Measurements from ENCODE around the gene FRAS1.
A peak's percentile ranks its signal among the peaks of the same experiment; 100 is the strongest.
"Not testable (repeated sequence)": the region's sequence is repeated elsewhere in the genome, so short reads cannot be mapped to it uniquely, and the experiment has no call there.

Gene FRAS1

DNA sequence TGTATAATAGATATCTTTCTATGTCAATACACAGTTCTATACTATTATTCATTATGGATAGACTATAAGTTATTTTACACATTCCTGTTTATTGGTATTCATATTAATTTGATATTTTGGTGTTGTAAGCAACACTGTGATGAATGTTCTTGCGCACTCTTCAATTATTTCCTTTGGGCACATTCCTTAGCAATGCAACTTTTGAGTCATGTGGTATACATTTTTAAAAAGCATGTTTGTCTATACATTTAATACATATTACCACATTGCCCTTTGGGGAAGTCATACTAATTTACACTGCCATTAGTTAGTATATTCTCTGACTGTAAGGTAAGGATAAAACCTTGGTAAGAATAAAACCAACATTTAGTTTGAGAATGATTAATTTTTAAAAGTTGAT, 21.0 kb downstream of the FRAS1 start:
- Histone ChIP-seq H3K9me3 (ENCODE audit: control insufficient read depth, low read length) (no peaks in the 10 kb centered on the region), H3K27me3 (replicated peaks; ENCODE audit: control insufficient read depth, insufficient read depth, low read length) (no peaks in the 10 kb centered on the region)

GRCh38 chr4:78079726-78080430, 22.8 kb downstream of the FRAS1 start:
- DNase-seq (ENCODE audit: low read depth): no peak
- Histone ChIP-seq H3K4me1 (ENCODE audit: control insufficient read depth, insufficient read depth, low read length) (no peaks in the 10 kb centered on the region), H3K9ac (ENCODE audit: low read length) (no peak overlapping the region), H3K27me3 (replicated peaks; ENCODE audit: control insufficient read depth, insufficient read depth, low read length) (no peaks in the 10 kb centered on the region), H3K4me3 (ENCODE audit: low read length) (no peak overlapping the region), H3K9me3 (ENCODE audit: control insufficient read depth, low read length) (no peaks in the 10 kb centered on the region), H3K36me3 (ENCODE audit: control insufficient read depth, insufficient read depth, low read length, severe bottlenecking) (no peaks in the 10 kb centered on the region)

More for the DNA sequence above, 21.0 kb downstream of the FRAS1 start:
- H3K4me1 ChIP-seq (ENCODE audit: control insufficient read depth, insufficient read depth, low read length): no peaks in the 10 kb centered on the region
- DNase-seq (ENCODE audit: low read depth): no peak
- H3K36me3 ChIP-seq (ENCODE audit: control insufficient read depth, insufficient read depth, low read length, severe bottlenecking): no peaks in the 10 kb centered on the region
- H3K4me3 ChIP-seq (ENCODE audit: low read length): no peak overlapping the region
- H3K9ac ChIP-seq (ENCODE audit: low read length): no peak overlapping the region

DNA sequence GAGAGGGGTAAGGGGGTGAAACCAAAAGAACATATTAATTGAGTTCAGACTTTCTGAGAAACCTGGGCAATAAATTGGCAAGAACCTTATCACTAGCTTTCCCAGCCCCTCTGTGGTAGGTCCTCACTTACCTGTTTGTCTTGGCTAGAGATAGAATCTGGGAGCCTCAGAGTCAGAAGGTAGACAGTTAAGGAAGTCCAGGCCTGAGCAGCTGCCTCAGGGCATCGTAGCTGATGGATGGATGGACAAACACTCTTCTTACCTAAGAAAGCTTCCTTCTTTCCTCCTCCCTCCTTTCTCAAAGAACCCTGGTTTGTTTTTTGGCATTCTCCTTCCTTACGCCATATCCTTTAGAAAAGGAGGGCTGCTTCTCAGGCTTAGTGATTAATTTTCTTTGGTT, 24.4 kb downstream of the FRAS1 start:
- no peaks in the 10 kb centered on the region for H3K36me3 ChIP-seq (ENCODE audit: control insufficient read depth, insufficient read depth, low read length, severe bottlenecking)
- H3K4me1 ChIP-seq (ENCODE audit: control insufficient read depth, insufficient read depth, low read length): no peaks in the 10 kb centered on the region
- DNase-seq (ENCODE audit: low read depth): no peak
- no peak overlapping the region for H3K4me3 ChIP-seq (ENCODE audit: low read length)
- H3K9ac ChIP-seq (ENCODE audit: low read length): no peak overlapping the region
- no peaks in the 10 kb centered on the region for H3K27me3 ChIP-seq (replicated peaks; ENCODE audit: control insufficient read depth, insufficient read depth, low read length)
- H3K9me3 ChIP-seq (ENCODE audit: control insufficient read depth, low read length): no peaks in the 10 kb centered on the region

GRCh38 chr4:78083035-78083434, 25.9 kb downstream of the FRAS1 start:
- no peak overlapping the region for H3K4me3 ChIP-seq (ENCODE audit: low read length)
- no peaks in the 10 kb centered on the region for H3K9me3 ChIP-seq (ENCODE audit: control insufficient read depth, low read length)
- no peak overlapping the region for H3K9ac ChIP-seq (ENCODE audit: low read length)
- no peak for DNase-seq (ENCODE audit: low read depth)
- no peaks in the 10 kb centered on the region for H3K4me1 ChIP-seq (ENCODE audit: control insufficient read depth, insufficient read depth, low read length)
- H3K36me3 ChIP-seq (ENCODE audit: control insufficient read depth, insufficient read depth, low read length, severe bottlenecking): no peaks in the 10 kb centered on the region
- no peaks in the 10 kb centered on the region for H3K27me3 ChIP-seq (replicated peaks; ENCODE audit: control insufficient read depth, insufficient read depth, low read length)

GRCh38 chr4:78091534-78091933, 34.4 kb downstream of the FRAS1 start:
- Histone ChIP-seq H3K4me3 (ENCODE audit: low read length) (no peak overlapping the region), H3K27me3 (replicated peaks; ENCODE audit: control insufficient read depth, insufficient read depth, low read length) (no peaks in the 10 kb centered on the region), H3K9ac (ENCODE audit: low read length) (no peak overlapping the region), H3K4me1 (ENCODE audit: control insufficient read depth, insufficient read depth, low read length) (no peaks in the 10 kb centered on the region), H3K9me3 (ENCODE audit: control insufficient read depth, low read length) (no peaks in the 10 kb centered on the region), H3K36me3 (ENCODE audit: control insufficient read depth, insufficient read depth, low read length, severe bottlenecking) (no peaks in the 10 kb centered on the region)
- DNase-seq (ENCODE audit: low read depth): no peak

DNA sequence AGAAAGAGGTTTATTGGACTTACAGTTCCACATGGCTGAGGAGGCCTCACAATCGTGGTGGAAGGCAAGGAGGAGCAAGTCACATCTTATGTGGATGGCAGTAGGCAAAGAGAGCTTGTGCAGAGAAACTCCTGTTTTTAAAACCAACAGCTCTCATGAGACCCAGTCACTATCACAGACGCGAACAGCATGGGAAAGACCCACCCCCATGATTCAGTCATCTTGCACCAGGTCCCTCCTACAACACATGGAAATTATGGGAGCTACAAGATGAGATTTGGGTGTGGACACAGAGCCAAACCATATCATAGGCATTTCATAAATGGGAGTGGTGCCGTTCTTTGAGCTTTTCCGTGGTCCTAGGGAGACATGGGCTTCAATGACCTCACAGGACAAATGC, 35.2 kb downstream of the FRAS1 start:
- DNase-seq (ENCODE audit: low read depth); H3K9me3 ChIP-seq (ENCODE audit: control insufficient read depth, low read length); H3K9ac ChIP-seq (ENCODE audit: low read length): not testable (repeated sequence)

GRCh38 chr4:78092850-78093249, 35.7 kb downstream of the FRAS1 start:
- Histone ChIP-seq H3K36me3 (ENCODE audit: control insufficient read depth, insufficient read depth, low read length, severe bottlenecking) (no peaks in the 10 kb centered on the region), H3K27me3 (replicated peaks; ENCODE audit: control insufficient read depth, insufficient read depth, low read length) (peaks cover 3% of the 10 kb centered on the region), H3K4me3 (ENCODE audit: low read length) (no peak overlapping the region), H3K9me3 (ENCODE audit: control insufficient read depth, low read length) (no peaks in the 10 kb centered on the region), H3K4me1 (ENCODE audit: control insufficient read depth, insufficient read depth, low read length) (no peaks in the 10 kb centered on the region), H3K9ac (ENCODE audit: low read length) (no peak overlapping the region)
- DNase-seq (ENCODE audit: low read depth): no peak

More for the DNA sequence above, 35.2 kb downstream of the FRAS1 start:
- H3K27me3 ChIP-seq (replicated peaks; ENCODE audit: control insufficient read depth, insufficient read depth, low read length); H3K36me3 ChIP-seq (ENCODE audit: control insufficient read depth, insufficient read depth, low read length, severe bottlenecking); H3K4me3 ChIP-seq (ENCODE audit: low read length); H3K4me1 ChIP-seq (ENCODE audit: control insufficient read depth, insufficient read depth, low read length): not testable (repeated sequence)

DNA sequence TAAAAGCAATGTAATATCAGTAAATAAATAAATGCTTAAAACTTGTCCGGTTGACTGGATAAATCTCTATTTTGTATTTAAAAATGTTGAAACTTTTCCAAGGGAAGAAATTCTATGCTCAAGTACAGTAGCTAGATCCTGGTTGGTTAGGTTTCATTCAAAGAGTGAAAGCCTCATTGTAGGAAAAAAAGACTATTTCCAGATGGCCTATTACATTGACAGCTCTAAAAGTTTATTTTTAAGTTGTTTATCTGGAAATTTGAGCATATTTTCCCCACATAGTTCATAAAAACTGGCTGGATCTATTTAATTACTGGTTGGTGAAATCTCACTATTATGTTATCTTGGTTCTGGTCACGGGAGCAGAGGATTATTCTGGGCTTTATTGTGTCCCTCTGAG, 38.0 kb downstream of the FRAS1 start:
- Histone ChIP-seq H3K4me3 (ENCODE audit: low read length) (no peak overlapping the region), H3K27me3 (replicated peaks; ENCODE audit: control insufficient read depth, insufficient read depth, low read length) (peaks cover 3% of the 10 kb centered on the region), H3K36me3 (ENCODE audit: control insufficient read depth, insufficient read depth, low read length, severe bottlenecking) (no peaks in the 10 kb centered on the region), H3K9me3 (ENCODE audit: control insufficient read depth, low read length) (no peaks in the 10 kb centered on the region), H3K9ac (ENCODE audit: low read length) (no peak overlapping the region), H3K4me1 (ENCODE audit: control insufficient read depth, insufficient read depth, low read length) (peaks cover 8% of the 10 kb centered on the region)
- no peak for DNase-seq (ENCODE audit: low read depth)

DNA sequence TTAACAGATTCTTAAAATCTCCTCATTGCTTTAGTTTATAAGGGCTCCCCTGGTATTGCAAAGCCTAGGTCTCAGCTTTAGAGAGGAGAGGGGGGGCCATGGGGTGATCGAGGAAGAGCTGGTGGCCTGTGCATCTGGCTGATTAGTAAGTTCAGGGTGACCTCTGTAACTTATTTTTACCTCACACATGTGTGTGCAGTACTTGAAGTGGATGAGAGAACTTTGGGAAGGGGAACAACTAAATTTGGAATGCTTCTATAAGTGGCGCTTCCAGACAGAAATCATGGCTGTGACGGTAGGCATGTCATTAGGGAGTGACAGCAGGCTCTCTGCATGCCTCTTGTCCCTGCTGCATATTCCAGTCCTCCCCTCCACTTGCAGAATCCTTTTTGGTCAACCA, 41.9 kb downstream of the FRAS1 start:
- Histone ChIP-seq H3K36me3 (ENCODE audit: control insufficient read depth, insufficient read depth, low read length, severe bottlenecking) (no peaks in the 10 kb centered on the region), H3K27me3 (replicated peaks; ENCODE audit: control insufficient read depth, insufficient read depth, low read length) (peaks cover 3% of the 10 kb centered on the region), H3K4me1 (ENCODE audit: control insufficient read depth, insufficient read depth, low read length) (peaks cover 16% of the 10 kb centered on the region), H3K9ac (ENCODE audit: low read length) (no peak overlapping the region), H3K9me3 (ENCODE audit: control insufficient read depth, low read length) (no peaks in the 10 kb centered on the region), H3K4me3 (ENCODE audit: low read length) (no peak overlapping the region)
- no peak for DNase-seq (ENCODE audit: low read depth)

GRCh38 chr4:78100060-78100459, 42.9 kb downstream of the FRAS1 start:
- H3K4me3 ChIP-seq (ENCODE audit: low read length): no peak overlapping the region
- no peak overlapping the region for H3K9ac ChIP-seq (ENCODE audit: low read length)
- H3K4me1 ChIP-seq (ENCODE audit: control insufficient read depth, insufficient read depth, low read length): peaks cover 16% of the 10 kb centered on the region
- no peaks in the 10 kb centered on the region for H3K36me3 ChIP-seq (ENCODE audit: control insufficient read depth, insufficient read depth, low read length, severe bottlenecking)
- peak; percentile 46 for DNase-seq (ENCODE audit: low read depth)
- no peaks in the 10 kb centered on the region for H3K9me3 ChIP-seq (ENCODE audit: control insufficient read depth, low read length)
- H3K27me3 ChIP-seq (replicated peaks; ENCODE audit: control insufficient read depth, insufficient read depth, low read length): peaks cover 3% of the 10 kb centered on the region

DNA sequence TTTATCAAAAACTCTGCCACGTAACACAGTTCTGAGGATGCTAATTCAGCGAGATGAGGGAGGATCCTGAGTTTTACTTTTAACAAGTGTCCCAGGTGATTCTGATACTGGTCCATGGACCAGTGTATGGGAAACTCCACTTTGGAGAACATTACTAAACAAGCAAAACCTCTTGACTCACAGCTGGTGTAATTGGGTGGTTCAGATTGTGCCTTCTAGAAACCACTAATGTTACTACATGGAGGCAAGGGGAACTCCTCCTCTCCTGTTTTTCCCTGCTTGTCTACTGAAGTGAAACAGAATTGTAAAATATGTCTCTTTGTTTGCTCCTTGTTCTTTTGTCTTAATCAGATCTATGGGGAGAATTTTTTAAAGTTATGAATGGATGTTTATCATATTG, 62.6 kb downstream of the FRAS1 start:
- no peaks in the 10 kb centered on the region for H3K27me3 ChIP-seq (replicated peaks; ENCODE audit: control insufficient read depth, insufficient read depth, low read length)
- no peak overlapping the region for H3K9ac ChIP-seq (ENCODE audit: low read length)
- H3K36me3 ChIP-seq (ENCODE audit: control insufficient read depth, insufficient read depth, low read length, severe bottlenecking): no peaks in the 10 kb centered on the region
- DNase-seq (ENCODE audit: low read depth): peak; percentile 73
- peaks cover 5% of the 10 kb centered on the region for H3K4me1 ChIP-seq (ENCODE audit: control insufficient read depth, insufficient read depth, low read length)
- no peaks in the 10 kb centered on the region for H3K9me3 ChIP-seq (ENCODE audit: control insufficient read depth, low read length)
- no peak overlapping the region for H3K4me3 ChIP-seq (ENCODE audit: low read length)

Measured in adipocyte (in vitro differentiated cells).